ENCODE measurements around the gene SFTA2.

SFTA2 gene

DNA sequence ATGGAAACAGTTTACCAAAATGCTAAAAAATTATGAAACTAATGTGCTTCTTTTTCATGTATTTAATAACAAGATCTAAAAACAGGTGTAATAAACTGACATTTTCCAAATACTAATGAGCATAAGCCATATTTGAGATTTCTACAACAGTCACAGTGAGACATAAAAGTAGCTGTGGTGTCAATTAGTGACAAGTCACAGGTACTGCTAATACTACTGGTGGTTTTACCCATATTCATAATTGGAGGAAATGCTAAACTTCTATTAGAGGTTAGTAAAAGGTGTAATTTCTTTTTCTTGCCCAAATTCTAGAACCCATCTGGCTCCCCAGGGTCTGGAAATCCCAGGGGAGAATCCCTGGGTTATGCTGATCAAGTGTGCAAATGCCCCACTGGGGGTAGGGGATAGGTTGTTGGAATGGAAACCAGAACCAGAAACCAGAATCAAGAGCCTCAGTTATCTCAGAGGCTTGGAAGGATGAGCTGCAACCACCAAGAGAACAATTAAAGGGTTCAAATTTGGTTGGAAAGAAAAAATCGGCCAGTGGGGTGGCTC is 31.0 kb downstream of the SFTA2 start:
- no peak for DNase-seq (ENCODE audit: low read depth in 1 of 2, low spot score in 1 of 2)
- TF ChIP-seq SPI1 (IDR thresholded peaks at IDR 0.05; ENCODE audit: borderline replicate concordance, low read depth) (no peak), GABPA (IDR thresholded peaks at IDR 0.05; ENCODE audit: low read depth) (no peak), POLR2AphosphoS5 (IDR thresholded peaks at IDR 0.05; ENCODE audit: low read depth) (no peak)
- TF ChIP-seq, protein P1, sequence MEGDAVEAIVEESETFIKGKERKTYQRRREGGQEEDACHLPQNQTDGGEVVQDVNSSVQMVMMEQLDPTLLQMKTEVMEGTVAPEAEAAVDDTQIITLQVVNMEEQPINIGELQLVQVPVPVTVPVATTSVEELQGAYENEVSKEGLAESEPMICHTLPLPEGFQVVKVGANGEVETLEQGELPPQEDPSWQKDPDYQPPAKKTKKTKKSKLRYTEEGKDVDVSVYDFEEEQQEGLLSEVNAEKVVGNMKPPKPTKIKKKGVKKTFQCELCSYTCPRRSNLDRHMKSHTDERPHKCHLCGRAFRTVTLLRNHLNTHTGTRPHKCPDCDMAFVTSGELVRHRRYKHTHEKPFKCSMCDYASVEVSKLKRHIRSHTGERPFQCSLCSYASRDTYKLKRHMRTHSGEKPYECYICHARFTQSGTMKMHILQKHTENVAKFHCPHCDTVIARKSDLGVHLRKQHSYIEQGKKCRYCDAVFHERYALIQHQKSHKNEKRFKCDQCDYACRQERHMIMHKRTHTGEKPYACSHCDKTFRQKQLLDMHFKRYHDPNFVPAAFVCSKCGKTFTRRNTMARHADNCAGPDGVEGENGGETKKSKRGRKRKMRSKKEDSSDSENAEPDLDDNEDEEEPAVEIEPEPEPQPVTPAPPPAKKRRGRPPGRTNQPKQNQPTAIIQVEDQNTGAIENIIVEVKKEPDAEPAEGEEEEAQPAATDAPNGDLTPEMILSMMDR (IDR thresholded peaks at IDR 0.05; ENCODE audit: insufficient read depth, low read length), result no peak
- TF ChIP-seq, protein P2, sequence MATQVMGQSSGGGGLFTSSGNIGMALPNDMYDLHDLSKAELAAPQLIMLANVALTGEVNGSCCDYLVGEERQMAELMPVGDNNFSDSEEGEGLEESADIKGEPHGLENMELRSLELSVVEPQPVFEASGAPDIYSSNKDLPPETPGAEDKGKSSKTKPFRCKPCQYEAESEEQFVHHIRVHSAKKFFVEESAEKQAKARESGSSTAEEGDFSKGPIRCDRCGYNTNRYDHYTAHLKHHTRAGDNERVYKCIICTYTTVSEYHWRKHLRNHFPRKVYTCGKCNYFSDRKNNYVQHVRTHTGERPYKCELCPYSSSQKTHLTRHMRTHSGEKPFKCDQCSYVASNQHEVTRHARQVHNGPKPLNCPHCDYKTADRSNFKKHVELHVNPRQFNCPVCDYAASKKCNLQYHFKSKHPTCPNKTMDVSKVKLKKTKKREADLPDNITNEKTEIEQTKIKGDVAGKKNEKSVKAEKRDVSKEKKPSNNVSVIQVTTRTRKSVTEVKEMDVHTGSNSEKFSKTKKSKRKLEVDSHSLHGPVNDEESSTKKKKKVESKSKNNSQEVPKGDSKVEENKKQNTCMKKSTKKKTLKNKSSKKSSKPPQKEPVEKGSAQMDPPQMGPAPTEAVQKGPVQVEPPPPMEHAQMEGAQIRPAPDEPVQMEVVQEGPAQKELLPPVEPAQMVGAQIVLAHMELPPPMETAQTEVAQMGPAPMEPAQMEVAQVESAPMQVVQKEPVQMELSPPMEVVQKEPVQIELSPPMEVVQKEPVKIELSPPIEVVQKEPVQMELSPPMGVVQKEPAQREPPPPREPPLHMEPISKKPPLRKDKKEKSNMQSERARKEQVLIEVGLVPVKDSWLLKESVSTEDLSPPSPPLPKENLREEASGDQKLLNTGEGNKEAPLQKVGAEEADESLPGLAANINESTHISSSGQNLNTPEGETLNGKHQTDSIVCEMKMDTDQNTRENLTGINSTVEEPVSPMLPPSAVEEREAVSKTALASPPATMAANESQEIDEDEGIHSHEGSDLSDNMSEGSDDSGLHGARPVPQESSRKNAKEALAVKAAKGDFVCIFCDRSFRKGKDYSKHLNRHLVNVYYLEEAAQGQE (IDR thresholded peaks at IDR 0.05; ENCODE audit: insufficient replicate concordance, low read depth), result no peak
- Histone ChIP-seq H3K4me3 (replicated peaks; ENCODE audit: insufficient read depth, low read length) (no peak overlapping the region), H3K27ac (replicated peaks) (no peak overlapping the region), H3K27me3 (ENCODE audit: insufficient read depth, poor library complexity, severe bottlenecking) (no peaks in the 10 kb centered on the region)

DNA sequence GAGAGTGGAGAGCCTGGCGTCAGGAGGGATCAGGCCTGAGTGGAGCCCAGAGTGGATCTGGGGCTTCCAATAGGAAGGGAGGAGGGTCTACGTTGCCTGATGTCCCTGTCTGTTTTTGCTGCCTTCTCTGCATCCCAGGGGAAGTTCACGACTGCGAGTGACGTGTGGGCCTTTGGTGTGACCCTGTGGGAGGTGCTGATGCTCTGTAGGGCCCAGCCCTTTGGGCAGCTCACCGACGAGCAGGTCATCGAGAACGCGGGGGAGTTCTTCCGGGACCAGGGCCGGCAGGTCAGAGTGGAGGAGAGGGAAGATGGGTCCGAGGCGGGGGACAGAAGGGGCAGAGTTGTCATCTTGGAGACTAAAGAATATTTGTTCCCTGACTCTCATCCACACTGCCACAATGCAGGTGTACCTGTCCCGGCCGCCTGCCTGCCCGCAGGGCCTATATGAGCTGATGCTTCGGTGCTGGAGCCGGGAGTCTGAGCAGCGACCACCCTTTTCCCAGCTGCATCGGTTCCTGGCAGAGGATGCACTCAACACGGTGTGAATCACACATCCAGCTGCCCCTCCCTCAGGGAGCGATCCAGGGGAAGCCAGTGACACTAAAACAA is 33.1 kb downstream of the SFTA2 start:
- Histone ChIP-seq H3K4me3 (replicated peaks; ENCODE audit: insufficient read depth, low read length) (no peak overlapping the region), H3K27ac (replicated peaks) (no peak overlapping the region), H3K27me3 (ENCODE audit: insufficient read depth, poor library complexity, severe bottlenecking) (peaks cover 3% of the 10 kb centered on the region)
- no peak for DNase-seq (ENCODE audit: low read depth in 1 of 2, low spot score in 1 of 2)
- no peak for TF ChIP-seq POLR2AphosphoS5 (IDR thresholded peaks at IDR 0.05; ENCODE audit: low read depth)
- TF ChIP-seq GABPA (IDR thresholded peaks at IDR 0.05; ENCODE audit: low read depth), result no peak
- TF ChIP-seq, protein P2 (IDR thresholded peaks at IDR 0.05; ENCODE audit: insufficient replicate concordance, low read depth), result no peak
- TF ChIP-seq, protein P1 (IDR thresholded peaks at IDR 0.05; ENCODE audit: insufficient read depth, low read length), result no peak
- TF ChIP-seq SPI1 (IDR thresholded peaks at IDR 0.05; ENCODE audit: borderline replicate concordance, low read depth), result no peak

DNA sequence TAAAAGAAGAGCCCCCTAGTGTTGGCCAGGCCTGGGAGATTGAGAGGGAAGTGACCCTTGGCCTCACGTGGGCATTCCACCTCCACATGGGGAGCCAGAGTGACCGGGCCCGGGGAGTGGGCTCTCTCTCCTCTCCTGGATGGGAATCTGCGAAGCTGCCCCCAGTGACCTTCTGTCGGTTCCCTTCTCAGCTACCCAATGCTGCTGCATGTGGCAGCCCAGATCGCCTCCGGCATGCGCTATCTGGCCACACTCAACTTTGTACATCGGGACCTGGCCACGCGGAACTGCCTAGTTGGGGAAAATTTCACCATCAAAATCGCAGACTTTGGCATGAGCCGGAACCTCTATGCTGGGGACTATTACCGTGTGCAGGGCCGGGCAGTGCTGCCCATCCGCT is 34.1 kb downstream of the SFTA2 start:
- TF ChIP-seq POLR2AphosphoS5 (IDR thresholded peaks at IDR 0.05; ENCODE audit: low read depth), result no peak
- no peak for TF ChIP-seq SPI1 (IDR thresholded peaks at IDR 0.05; ENCODE audit: borderline replicate concordance, low read depth)
- TF ChIP-seq, protein P1 (IDR thresholded peaks at IDR 0.05; ENCODE audit: insufficient read depth, low read length), result no peak
- TF ChIP-seq, protein P2 (IDR thresholded peaks at IDR 0.05; ENCODE audit: insufficient replicate concordance, low read depth), result no peak
- TF ChIP-seq GABPA (IDR thresholded peaks at IDR 0.05; ENCODE audit: low read depth), result no peak
- no peak for DNase-seq (ENCODE audit: low read depth in 1 of 2, low spot score in 1 of 2)
- no peak overlapping the region for H3K4me3 ChIP-seq (replicated peaks; ENCODE audit: insufficient read depth, low read length)
- peaks cover 3% of the 10 kb centered on the region for H3K27me3 ChIP-seq (ENCODE audit: insufficient read depth, poor library complexity, severe bottlenecking)
- H3K27ac ChIP-seq (replicated peaks), result no peak overlapping the region
